ENCODE measurements around the gene NFAM1. TPM values are rescaled to one million over a fixed set of nuclear protein-coding genes. Genes with fewer than 3 reads are reported as not detected.
A peak's percentile ranks its signal among the peaks of the same experiment; 100 is the strongest.

The NFAM1 gene
- total and polyA plus RNA-seq, 3 donors from 2014 or later: 0.71 to 2.8 (median 1.2) TPM

- Histone ChIP-seq H3K4me3 (no peak overlapping the region), H3K27ac (no peak overlapping the region), H3K9me3 (no peaks in the 10 kb centered on the region), H3K4me1 (peaks cover 23% of the 10 kb centered on the region), H3K36me3 (ENCODE audit: low read depth, missing control alignments) (no peaks in the 10 kb centered on the region), H3K27me3 (no peaks in the 10 kb centered on the region)
- peak; percentile 60 for DNase-seq
- TF ChIP-seq, protein P1, sequence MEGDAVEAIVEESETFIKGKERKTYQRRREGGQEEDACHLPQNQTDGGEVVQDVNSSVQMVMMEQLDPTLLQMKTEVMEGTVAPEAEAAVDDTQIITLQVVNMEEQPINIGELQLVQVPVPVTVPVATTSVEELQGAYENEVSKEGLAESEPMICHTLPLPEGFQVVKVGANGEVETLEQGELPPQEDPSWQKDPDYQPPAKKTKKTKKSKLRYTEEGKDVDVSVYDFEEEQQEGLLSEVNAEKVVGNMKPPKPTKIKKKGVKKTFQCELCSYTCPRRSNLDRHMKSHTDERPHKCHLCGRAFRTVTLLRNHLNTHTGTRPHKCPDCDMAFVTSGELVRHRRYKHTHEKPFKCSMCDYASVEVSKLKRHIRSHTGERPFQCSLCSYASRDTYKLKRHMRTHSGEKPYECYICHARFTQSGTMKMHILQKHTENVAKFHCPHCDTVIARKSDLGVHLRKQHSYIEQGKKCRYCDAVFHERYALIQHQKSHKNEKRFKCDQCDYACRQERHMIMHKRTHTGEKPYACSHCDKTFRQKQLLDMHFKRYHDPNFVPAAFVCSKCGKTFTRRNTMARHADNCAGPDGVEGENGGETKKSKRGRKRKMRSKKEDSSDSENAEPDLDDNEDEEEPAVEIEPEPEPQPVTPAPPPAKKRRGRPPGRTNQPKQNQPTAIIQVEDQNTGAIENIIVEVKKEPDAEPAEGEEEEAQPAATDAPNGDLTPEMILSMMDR (IDR thresholded peaks at IDR 0.05): no peak
- TF ChIP-seq POLR2A (IDR thresholded peaks at IDR 0.05): no peak
- intact Hi-C loops (cut with DNase I; ENCODE audit: low total_unique reads): no loop called here
- WGBS, 2 donors: 66 to 76% methylated on average over 17 to 27 of the region's 27 CpGs
Observed at GRCh38 chr22:42433754-42434682, 1.8 kb upstream of the NFAM1 start.

DNA sequence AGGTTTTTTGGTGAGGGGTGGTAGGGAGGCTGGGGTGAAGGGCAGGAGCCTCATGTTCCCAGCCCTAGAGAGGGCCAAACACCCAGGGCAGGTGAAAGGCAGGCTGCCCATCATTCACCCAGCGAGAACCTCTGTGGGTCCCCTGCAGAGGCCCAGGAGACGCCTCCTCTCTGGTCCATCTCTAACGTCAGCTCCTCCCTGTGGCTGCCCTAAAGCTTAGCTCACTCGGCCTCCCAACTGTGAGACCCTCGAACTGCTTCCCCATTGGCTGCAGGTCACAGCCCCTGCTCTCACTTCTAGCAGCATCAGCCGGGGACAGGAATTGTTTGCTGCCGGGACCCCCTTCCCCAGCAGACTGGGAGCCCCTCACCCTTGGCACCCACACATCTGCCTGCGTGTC, 615 bp upstream of the NFAM1 start:
- no peak overlapping the region for H3K4me3 ChIP-seq
- 85 to 90% methylated on average over 7 to 8 of the region's 8 CpGs for WGBS, 2 donors
- H3K4me1 ChIP-seq: peaks cover 21% of the 10 kb centered on the region
- no peak for DNase-seq
- no peak for TF ChIP-seq POLR2A (IDR thresholded peaks at IDR 0.05)
- TF ChIP-seq, protein P1 (IDR thresholded peaks at IDR 0.05): no peak
- no peaks in the 10 kb centered on the region for H3K36me3 ChIP-seq (ENCODE audit: low read depth, missing control alignments)
- no peaks in the 10 kb centered on the region for H3K27me3 ChIP-seq
- H3K9me3 ChIP-seq: no peaks in the 10 kb centered on the region
- no peak overlapping the region for H3K27ac ChIP-seq
- intact Hi-C loops (cut with DNase I; ENCODE audit: low total_unique reads): no loop called here

DNA sequence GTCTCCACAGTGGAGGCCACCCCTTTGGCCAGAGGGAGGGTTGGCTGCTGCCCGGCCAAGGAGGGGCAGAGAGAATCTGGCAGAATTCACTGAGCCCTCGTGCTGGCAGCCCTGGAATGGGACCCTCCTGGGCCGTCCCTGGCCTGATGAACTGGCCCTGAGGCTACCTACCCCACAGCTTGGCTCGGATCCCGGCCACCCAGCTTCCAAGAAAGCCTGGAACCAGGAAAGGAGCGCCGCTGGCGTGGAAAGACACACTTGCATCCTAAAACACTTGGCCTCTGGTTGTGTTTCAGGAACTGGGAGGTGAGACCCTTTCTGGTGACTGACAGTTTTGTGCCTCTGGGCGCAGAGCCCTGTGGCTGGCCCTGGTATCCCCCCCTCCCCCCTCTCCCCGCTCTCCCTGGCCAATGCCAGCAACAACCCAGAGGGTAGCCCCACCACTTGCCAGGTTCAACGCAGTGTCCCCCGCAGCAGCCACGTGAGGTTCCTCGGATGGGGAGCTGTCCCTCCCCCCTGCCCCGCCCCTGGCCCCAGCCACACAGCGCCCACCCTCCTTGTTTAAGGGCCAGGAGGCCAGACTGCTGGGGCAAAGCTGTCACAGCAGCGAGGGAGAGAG, 693 bp downstream of the NFAM1 start:
- H3K27me3 ChIP-seq: no peaks in the 10 kb centered on the region
- TF ChIP-seq, protein P1 (IDR thresholded peaks at IDR 0.05): no peak
- TF ChIP-seq POLR2A (IDR thresholded peaks at IDR 0.05): no peak
- no peaks in the 10 kb centered on the region for H3K36me3 ChIP-seq (ENCODE audit: low read depth, missing control alignments)
- no peak overlapping the region for H3K27ac ChIP-seq
- no peak for DNase-seq
- WGBS, 2 donors: 48 to 71% methylated on average over 7 to 14 of the region's 17 CpGs
- H3K4me3 ChIP-seq: peak overlapping the region in 1 of 2 donors; percentile 6
- intact Hi-C loops (cut with DNase I; ENCODE audit: low total_unique reads): no loop called here
- H3K9me3 ChIP-seq: no peaks in the 10 kb centered on the region
- H3K4me1 ChIP-seq: peaks cover 13% of the 10 kb centered on the region

DNA sequence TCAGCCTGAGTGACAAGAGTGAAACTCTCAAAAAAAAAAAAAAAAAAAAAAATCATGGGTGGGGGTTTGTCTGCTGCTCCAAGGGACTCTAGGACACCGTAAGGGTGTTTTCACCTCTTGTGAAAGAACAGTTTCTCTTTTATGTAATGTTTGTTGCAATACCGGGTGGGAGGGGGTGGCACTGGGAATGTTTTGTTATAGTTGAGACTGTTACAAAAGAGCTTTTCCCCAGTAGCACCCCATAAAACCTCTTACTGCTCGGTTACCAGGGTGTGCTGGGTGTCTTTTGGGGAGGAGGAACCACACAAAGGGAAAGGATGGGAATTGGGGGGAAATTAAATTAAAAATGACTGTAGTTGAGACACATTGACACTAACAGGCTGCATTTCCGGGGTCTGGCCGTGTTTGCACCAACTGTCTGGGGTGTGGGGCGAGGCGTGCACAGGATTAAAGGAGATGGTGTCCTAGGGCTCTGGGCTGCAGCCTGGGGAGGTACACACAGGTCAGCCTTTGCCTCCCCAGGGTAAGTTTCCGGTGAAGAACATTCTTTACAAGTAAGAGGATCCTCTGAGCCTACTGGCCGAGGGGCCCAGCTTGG, 1.6 kb downstream of the NFAM1 start:
- DNase-seq: no peak
- H3K27me3 ChIP-seq: no peaks in the 10 kb centered on the region
- intact Hi-C loops (cut with DNase I; ENCODE audit: low total_unique reads): no loop called here
- H3K4me3 ChIP-seq: no peak overlapping the region
- no peaks in the 10 kb centered on the region for H3K9me3 ChIP-seq
- H3K27ac ChIP-seq: no peak overlapping the region
- peaks cover 9% of the 10 kb centered on the region for H3K4me1 ChIP-seq
- TF ChIP-seq POLR2A (IDR thresholded peaks at IDR 0.05): no peak
- TF ChIP-seq, protein P1 (IDR thresholded peaks at IDR 0.05): no peak
- no peaks in the 10 kb centered on the region for H3K36me3 ChIP-seq (ENCODE audit: low read depth, missing control alignments)
- 76% methylated on average over 8 to 9 of the region's 9 CpGs for WGBS, 2 donors
